Left renal cortex interstitium (tissue), 4 donors: ENCODE results near the gene C9orf50. TPM values are rescaled to one million over a fixed set of nuclear protein-coding genes. Genes with fewer than 3 reads are reported as not detected.

ENCODE experiments used
- DNase-seq, 4 donors: peaks; one replicate each; pipeline ENCODE4 v3.0.0-alpha.2; 2013; ENCODE audit warnings: low read depth in 4 of 4, low spot score in 2 of 4, missing footprints in 1 of 4
- polyA plus RNA-seq, 4 donors: library from polyadenylated mRNA; unstranded; fragments of 120-200 nt; gene quantifications; one replicate each; pipeline ENCODE4 v1.2.1, GENCODE V29; 2013; ENCODE audit not compliant: insufficient read length in 4 of 4

C9orf50 gene
- polyA plus RNA-seq, 4 donors: 0.64 to 0.99 (median 0.83) TPM

- DNase-seq: no peak
Observed at GRCh38 chr9:129633207-129633606, 12.3 kb upstream of the C9orf50 start.

GRCh38 chr9:129632460-129632859 is 11.6 kb upstream of the C9orf50 start:
- DNase-seq: no peak

- no peak for DNase-seq
Observed at GRCh38 chr9:129631674-129632129, 10.8 kb upstream of the C9orf50 start.

- no peak for DNase-seq
Observed at GRCh38 chr9:129630967-129631673, 10.2 kb upstream of the C9orf50 start.

GRCh38 chr9:129629251-129629820 is 8.4 kb upstream of the C9orf50 start:
- no peak for DNase-seq

GRCh38 chr9:129628709-129629108 is 7.8 kb upstream of the C9orf50 start:
- DNase-seq: no peak

GRCh38 chr9:129627556-129628440 is 6.9 kb upstream of the C9orf50 start:
- no peak for DNase-seq

- no peak for DNase-seq
Observed at GRCh38 chr9:129626625-129627284, 5.9 kb upstream of the C9orf50 start.

GRCh38 chr9:129626079-129626624 is 5.3 kb upstream of the C9orf50 start, which contains the start of gene NTMT1:
TSS of gene NTMT1 (plus strand) at chr9:129626163. CDS start at chr9:129632704, 6,541 bp downstream.
- peak in 2 of 4 donors; percentile 73 to 78 for DNase-seq

GRCh38 chr9:129624947-129625346 is 4.0 kb upstream of the C9orf50 start:
- DNase-seq: no peak

GRCh38 chr9:129624168-129624759 is 3.4 kb upstream of the C9orf50 start:
- DNase-seq: no peak

- no peak for DNase-seq
Observed at GRCh38 chr9:129623331-129623730, 2.4 kb upstream of the C9orf50 start.

- no peak for DNase-seq
Observed at GRCh38 chr9:129619787-129620668, 873 bp downstream of the C9orf50 start.

GRCh38 chr9:129617167-129617566 is 3.7 kb downstream of the C9orf50 start:
- DNase-seq: no peak

GRCh38 chr9:129615407-129616285 is 5.3 kb downstream of the C9orf50 start:
- DNase-seq: no peak

- DNase-seq: no peak
Observed at GRCh38 chr9:129614932-129615331, 6.0 kb downstream of the C9orf50 start.

GRCh38 chr9:129613520-129614175 is 7.3 kb downstream of the C9orf50 start:
- peak in 1 of 4 donors; percentile 68 for DNase-seq
